ENCODE measurements around the gene PTH2R. TPM values are rescaled to one million over a fixed set of nuclear protein-coding genes. Genes with fewer than 3 reads are reported as not detected.
A peak's percentile ranks its signal among the peaks of the same experiment; 100 is the strongest.
"Not testable (repeated sequence)": the region's sequence is repeated elsewhere in the genome, so short reads cannot be mapped to it uniquely, and the experiment has no call there.

Gene PTH2R
- total RNA-seq, 1 donor from 2014 or later: not detected

- Histone ChIP-seq H3K27me3 (ENCODE audit: control insufficient read depth, insufficient read depth, low read length) (no peaks in the 10 kb centered on the region), H3K4me3 (ENCODE audit: low read depth, low read length) (no peak overlapping the region), H3K36me3 (ENCODE audit: control insufficient read depth, insufficient read depth, low read length) (no peaks in the 10 kb centered on the region)
- no peak for TF ChIP-seq CTCF (IDR thresholded peaks at IDR 0.05; ENCODE audit: insufficient read depth, low read length, poor library complexity, severe bottlenecking)
- DNase-seq (ENCODE audit: low read depth): no peak
Observed at GRCh38 chr2:208384637-208385036, 22.0 kb upstream of the PTH2R start.

GRCh38 chr2:208386541-208386940 lies 20.1 kb upstream of the PTH2R start:
- no peaks in the 10 kb centered on the region for H3K36me3 ChIP-seq (ENCODE audit: control insufficient read depth, insufficient read depth, low read length)
- no peaks in the 10 kb centered on the region for H3K27me3 ChIP-seq (ENCODE audit: control insufficient read depth, insufficient read depth, low read length)
- no peak for DNase-seq (ENCODE audit: low read depth)
- H3K4me3 ChIP-seq (ENCODE audit: low read depth, low read length): no peak overlapping the region
- no peak for TF ChIP-seq CTCF (IDR thresholded peaks at IDR 0.05; ENCODE audit: insufficient read depth, low read length, poor library complexity, severe bottlenecking)

GRCh38 chr2:208389940-208390339 lies 16.7 kb upstream of the PTH2R start:
- no peak for TF ChIP-seq CTCF (IDR thresholded peaks at IDR 0.05; ENCODE audit: insufficient read depth, low read length, poor library complexity, severe bottlenecking)
- Histone ChIP-seq H3K27me3 (ENCODE audit: control insufficient read depth, insufficient read depth, low read length) (no peaks in the 10 kb centered on the region), H3K36me3 (ENCODE audit: control insufficient read depth, insufficient read depth, low read length) (no peaks in the 10 kb centered on the region), H3K4me3 (ENCODE audit: low read depth, low read length) (no peak overlapping the region)
- no peak for DNase-seq (ENCODE audit: low read depth)

DNA sequence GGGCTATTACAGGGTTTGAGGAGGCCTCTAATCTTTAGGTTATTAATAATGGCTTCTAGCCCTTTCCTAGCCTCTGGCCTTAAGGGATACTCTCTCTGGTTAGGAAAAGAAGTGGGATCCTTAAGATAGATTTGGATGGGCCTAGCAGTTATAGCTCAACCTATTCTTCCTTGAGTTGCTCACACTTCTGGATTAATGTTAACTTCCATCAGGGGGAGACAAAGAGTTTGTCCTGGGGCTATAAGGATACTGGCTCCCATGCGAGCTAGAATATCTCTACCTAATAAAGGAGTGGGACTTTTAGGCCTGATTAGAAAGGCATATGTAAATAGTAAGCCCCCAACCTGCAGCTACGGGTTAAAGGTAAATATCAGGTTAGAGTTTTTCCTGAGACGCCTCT lies 14.3 kb upstream of the PTH2R start:
- no peak overlapping the region for H3K4me3 ChIP-seq (ENCODE audit: low read depth, low read length)
- peak; percentile 3 for TF ChIP-seq CTCF (IDR thresholded peaks at IDR 0.05; ENCODE audit: insufficient read depth, low read length, poor library complexity, severe bottlenecking)
- DNase-seq (ENCODE audit: low read depth): no peak
- H3K27me3 ChIP-seq (ENCODE audit: control insufficient read depth, insufficient read depth, low read length): no peaks in the 10 kb centered on the region
- no peaks in the 10 kb centered on the region for H3K36me3 ChIP-seq (ENCODE audit: control insufficient read depth, insufficient read depth, low read length)

DNA sequence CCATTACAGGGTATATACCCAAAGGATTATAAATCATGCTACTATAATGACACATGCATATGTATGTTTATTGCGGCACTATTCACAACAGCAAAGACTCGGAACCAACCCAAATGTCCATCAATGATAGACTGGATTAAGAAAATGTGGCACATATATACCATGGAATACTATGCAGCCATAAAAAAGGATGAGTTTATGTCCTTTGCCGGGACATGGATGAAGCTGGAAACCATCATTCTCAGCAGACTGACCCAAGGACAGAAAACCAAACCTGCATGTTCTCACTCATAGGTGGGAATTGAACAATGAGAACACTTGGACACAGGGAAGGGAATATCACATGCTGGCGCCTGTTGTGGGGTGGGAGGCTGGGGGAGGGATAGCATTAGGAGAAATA lies 9.8 kb upstream of the PTH2R start:
- H3K27me3 ChIP-seq (ENCODE audit: control insufficient read depth, insufficient read depth, low read length); H3K36me3 ChIP-seq (ENCODE audit: control insufficient read depth, insufficient read depth, low read length); H3K4me3 ChIP-seq (ENCODE audit: low read depth, low read length); DNase-seq (ENCODE audit: low read depth): not testable (repeated sequence)

DNA sequence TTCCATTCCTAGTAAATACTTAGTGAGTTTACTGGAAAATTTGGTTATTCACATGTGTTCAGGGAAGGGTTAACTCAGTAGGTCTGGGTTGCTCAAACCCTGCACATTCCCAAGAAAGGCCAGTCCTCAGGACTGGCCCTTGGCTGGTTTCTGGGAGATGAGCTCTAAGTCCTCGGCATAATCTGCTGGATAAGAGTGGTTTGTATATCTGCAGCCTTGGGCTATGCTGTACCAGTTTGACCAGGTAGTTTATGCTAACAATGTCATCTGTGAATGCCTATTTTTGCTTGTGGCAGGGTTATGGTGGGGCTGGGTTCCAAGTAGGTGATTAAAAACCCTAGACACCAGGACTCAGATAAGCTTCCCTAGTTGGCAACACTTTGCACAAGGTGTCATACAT lies 7.4 kb upstream of the PTH2R start:
- DNase-seq (ENCODE audit: low read depth): no peak
- Histone ChIP-seq H3K36me3 (ENCODE audit: control insufficient read depth, insufficient read depth, low read length) (no peaks in the 10 kb centered on the region), H3K27me3 (ENCODE audit: control insufficient read depth, insufficient read depth, low read length) (no peaks in the 10 kb centered on the region), H3K4me3 (ENCODE audit: low read depth, low read length) (no peak overlapping the region)
- TF ChIP-seq CTCF (IDR thresholded peaks at IDR 0.05; ENCODE audit: insufficient read depth, low read length, poor library complexity, severe bottlenecking): no peak
